Ishikawa (cell line): ENCODE data around the gene AGAP1.

Experiments used
- CEBPB ChIP-seq: IDR thresholded peaks from 2 replicates; pipeline ENCODE4 v1.6.1; 2012
- NFIC ChIP-seq: IDR thresholded peaks from 2 replicates; pipeline ENCODE4 v1.6.1; 2012
- TAF1 ChIP-seq: IDR thresholded peaks from 2 replicates; pipeline ENCODE4 v1.6.1; 2012; ENCODE audit warnings: low read depth, mild to moderate bottlenecking
- ZBTB7A ChIP-seq: IDR thresholded peaks from 2 replicates; pipeline ENCODE4 v1.6.1; 2012; ENCODE audit warnings: low read depth

GRCh38 chr2:235990344-235990743, 496.5 kb downstream of the AGAP1 start:
- no peak for TF ChIP-seq TAF1
- no peak for TF ChIP-seq CEBPB
- no peak for TF ChIP-seq ZBTB7A
- TF ChIP-seq NFIC = no peak
